Measurements from ENCODE around the gene FBXL7. TPM values are rescaled to one million over a fixed set of nuclear protein-coding genes. Genes with fewer than 3 reads are reported as not detected.

The FBXL7 gene
- total and polyA plus RNA-seq, 8 donors: 0.35 to 2.4 (median 1.2) TPM

DNA sequence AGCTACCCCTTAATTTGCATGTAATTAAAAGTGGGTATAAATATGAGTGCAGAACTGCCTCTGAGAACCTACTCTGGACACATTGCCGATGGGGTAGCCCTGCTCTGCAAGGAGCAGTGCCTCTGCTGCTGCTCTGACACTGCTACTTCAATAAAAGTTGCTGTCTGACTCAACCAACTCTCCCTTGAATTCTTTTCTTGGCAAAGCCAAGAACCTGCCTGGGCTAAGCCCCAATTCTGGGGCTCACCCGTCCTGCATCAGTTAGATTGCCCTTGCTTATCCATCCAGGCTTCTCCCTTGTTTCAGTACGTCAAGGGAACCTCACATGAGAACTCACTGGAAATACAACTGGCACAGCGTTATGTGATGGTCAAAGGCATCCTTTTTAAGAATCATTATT lies 44.1 kb downstream of the FBXL7 start:
- intact Hi-C loops (cut with DNase I): no loop called here
- TF ChIP-seq, protein P1, sequence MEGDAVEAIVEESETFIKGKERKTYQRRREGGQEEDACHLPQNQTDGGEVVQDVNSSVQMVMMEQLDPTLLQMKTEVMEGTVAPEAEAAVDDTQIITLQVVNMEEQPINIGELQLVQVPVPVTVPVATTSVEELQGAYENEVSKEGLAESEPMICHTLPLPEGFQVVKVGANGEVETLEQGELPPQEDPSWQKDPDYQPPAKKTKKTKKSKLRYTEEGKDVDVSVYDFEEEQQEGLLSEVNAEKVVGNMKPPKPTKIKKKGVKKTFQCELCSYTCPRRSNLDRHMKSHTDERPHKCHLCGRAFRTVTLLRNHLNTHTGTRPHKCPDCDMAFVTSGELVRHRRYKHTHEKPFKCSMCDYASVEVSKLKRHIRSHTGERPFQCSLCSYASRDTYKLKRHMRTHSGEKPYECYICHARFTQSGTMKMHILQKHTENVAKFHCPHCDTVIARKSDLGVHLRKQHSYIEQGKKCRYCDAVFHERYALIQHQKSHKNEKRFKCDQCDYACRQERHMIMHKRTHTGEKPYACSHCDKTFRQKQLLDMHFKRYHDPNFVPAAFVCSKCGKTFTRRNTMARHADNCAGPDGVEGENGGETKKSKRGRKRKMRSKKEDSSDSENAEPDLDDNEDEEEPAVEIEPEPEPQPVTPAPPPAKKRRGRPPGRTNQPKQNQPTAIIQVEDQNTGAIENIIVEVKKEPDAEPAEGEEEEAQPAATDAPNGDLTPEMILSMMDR (IDR thresholded peaks at IDR 0.05): no peak
- WGBS, 2 donors: 49 to 55% methylated on average over 4 of the region's 4 CpGs
- no peaks in the 10 kb centered on the region for H3K36me3 ChIP-seq
- no peak overlapping the region for H3K4me3 ChIP-seq
- H3K27me3 ChIP-seq: no peaks in the 10 kb centered on the region
- DNase-seq: no peak
- ATAC-seq: no peak
- H3K9me3 ChIP-seq: no peaks in the 10 kb centered on the region
- H3K4me1 ChIP-seq: no peaks in the 10 kb centered on the region
- H3K27ac ChIP-seq: no peak overlapping the region
- FAIRE-seq: no peak

- H3K9me3 ChIP-seq: no peaks in the 10 kb centered on the region
- TF ChIP-seq, protein P1 (IDR thresholded peaks at IDR 0.05): no peak
- WGBS, 2 donors: 61 to 74% methylated on average over 2 of the region's 2 CpGs
These were observed 45.1 kb downstream of the FBXL7 start for GRCh38 chr5:15545082-15545481.

GRCh38 chr5:15547261-15547839 lies 47.4 kb downstream of the FBXL7 start:
- H3K4me3 ChIP-seq: no peak overlapping the region
- H3K9me3 ChIP-seq: no peaks in the 10 kb centered on the region
- no peak for ATAC-seq
- H3K4me1 ChIP-seq: no peaks in the 10 kb centered on the region
- 53 to 76% methylated on average over 4 of the region's 4 CpGs for WGBS, 2 donors
- FAIRE-seq: no peak
- intact Hi-C loops (cut with DNase I): no loop called here
- no peak for DNase-seq
- H3K36me3 ChIP-seq: no peaks in the 10 kb centered on the region
- no peak overlapping the region for H3K27ac ChIP-seq
- no peaks in the 10 kb centered on the region for H3K27me3 ChIP-seq
- TF ChIP-seq, protein P1 (IDR thresholded peaks at IDR 0.05): no peak

More at GRCh38 chr5:15545082-15545481, 45.1 kb downstream of the FBXL7 start:
- H3K4me3 ChIP-seq: no peak overlapping the region
- no peak for DNase-seq
- no peaks in the 10 kb centered on the region for H3K36me3 ChIP-seq
- H3K27ac ChIP-seq: no peak overlapping the region
- no peaks in the 10 kb centered on the region for H3K4me1 ChIP-seq
- ATAC-seq: no peak
- intact Hi-C loops (cut with DNase I): no loop called here
- H3K27me3 ChIP-seq: no peaks in the 10 kb centered on the region
- no peak for FAIRE-seq

GRCh38 chr5:15549961-15550360 lies 50.0 kb downstream of the FBXL7 start:
- Histone ChIP-seq H3K27ac (no peak overlapping the region), H3K9me3 (no peaks in the 10 kb centered on the region), H3K4me1 (no peaks in the 10 kb centered on the region), H3K4me3 (no peak overlapping the region), H3K27me3 (no peaks in the 10 kb centered on the region), H3K36me3 (no peaks in the 10 kb centered on the region)
- ATAC-seq: no peak
- FAIRE-seq: no peak
- WGBS, 2 donors: 59 to 80% methylated on average over 1 of the region's 1 CpG
- intact Hi-C loops (cut with DNase I): no loop called here
- TF ChIP-seq, protein P1 (IDR thresholded peaks at IDR 0.05): no peak
- no peak for DNase-seq

DNA sequence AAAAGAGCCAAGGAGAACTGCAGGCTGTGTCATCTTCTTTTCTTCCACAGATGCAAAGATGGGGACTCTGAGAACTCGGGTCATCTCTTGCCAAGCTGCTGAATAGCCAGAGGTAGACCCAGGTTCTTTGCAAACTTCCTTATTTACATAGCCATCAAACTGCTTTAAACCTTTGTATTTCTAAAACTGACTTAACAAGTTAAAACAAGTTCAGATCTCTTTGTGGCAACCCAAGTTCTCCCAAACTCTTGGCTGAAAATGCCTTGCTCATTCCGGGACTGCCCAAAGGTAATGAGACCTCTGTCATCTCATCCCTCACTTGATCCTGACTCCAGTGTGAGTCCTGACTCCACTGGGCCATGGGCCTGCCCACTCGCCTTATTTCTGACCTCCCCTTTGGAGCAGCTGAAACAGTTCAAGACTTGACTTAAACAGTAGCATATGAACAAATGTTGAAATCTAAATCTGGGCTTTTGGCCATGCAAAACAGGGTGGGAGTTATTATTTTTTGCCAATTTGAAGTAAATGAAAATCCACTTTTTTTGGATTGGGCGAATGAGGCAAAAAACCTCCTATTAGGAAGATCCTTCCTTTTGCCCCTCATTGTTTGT lies 50.6 kb downstream of the FBXL7 start:
- Histone ChIP-seq H3K36me3 (no peaks in the 10 kb centered on the region), H3K4me3 (no peak overlapping the region), H3K9me3 (no peaks in the 10 kb centered on the region), H3K27ac (no peak overlapping the region), H3K27me3 (no peaks in the 10 kb centered on the region), H3K4me1 (no peaks in the 10 kb centered on the region)
- DNase-seq (no peak), ATAC-seq (no peak), FAIRE-seq (no peak)
- TF ChIP-seq, protein P1 (IDR thresholded peaks at IDR 0.05): no peak
- 43 to 50% methylated on average over 4 of the region's 4 CpGs for WGBS, 2 donors
- intact Hi-C loops (cut with DNase I): no loop called here
